HG02973 (cell line): ENCODE results near the gene CNTNAP3B.
"Not testable (repeated sequence)": the region's sequence is repeated elsewhere in the genome, so short reads cannot be mapped to it uniquely, and the experiment has no call there.

ENCODE experiments used
- ATAC-seq: cut with Tn5 transposase; IDR thresholded peaks from one replicate; pipeline ENCODE4 v1.9.1; 2021; ENCODE audit warnings: moderate library complexity; ENCODE audit not compliant: unreplicated experiment

CNTNAP3B gene

GRCh38 chr9:41977965-41978600, 151.1 kb downstream of the CNTNAP3B start:
- not testable (repeated sequence) for ATAC-seq

GRCh38 chr9:41974906-41975305, 154.3 kb downstream of the CNTNAP3B start:
- ATAC-seq: not testable (repeated sequence)

GRCh38 chr9:41953007-41953406, 176.2 kb downstream of the CNTNAP3B start:
- not testable (repeated sequence) for ATAC-seq

GRCh38 chr9:41941738-41942137, 187.5 kb downstream of the CNTNAP3B start:
- not testable (repeated sequence) for ATAC-seq

GRCh38 chr9:41938143-41938542, 191.1 kb downstream of the CNTNAP3B start:
- ATAC-seq: not testable (repeated sequence)

GRCh38 chr9:41935727-41936126, 193.5 kb downstream of the CNTNAP3B start:
- not testable (repeated sequence) for ATAC-seq

GRCh38 chr9:41929172-41929571, 200.1 kb downstream of the CNTNAP3B start:
- not testable (repeated sequence) for ATAC-seq

GRCh38 chr9:41917374-41917773, 211.9 kb downstream of the CNTNAP3B start:
- not testable (repeated sequence) for ATAC-seq

- ATAC-seq: not testable (repeated sequence)
These were observed 223.7 kb downstream of the CNTNAP3B start for GRCh38 chr9:41905488-41905887.

- not testable (repeated sequence) for ATAC-seq
These were observed 226.5 kb downstream of the CNTNAP3B start for GRCh38 chr9:41902762-41903161.

GRCh38 chr9:41898720-41899343, 230.4 kb downstream of the CNTNAP3B start:
- ATAC-seq: not testable (repeated sequence)

GRCh38 chr9:41874557-41874956, 254.7 kb downstream of the CNTNAP3B start:
- ATAC-seq: not testable (repeated sequence)

GRCh38 chr9:41855422-41855821, 273.8 kb downstream of the CNTNAP3B start:
- not testable (repeated sequence) for ATAC-seq

GRCh38 chr9:41851848-41852740, 277.1 kb downstream of the CNTNAP3B start:
- ATAC-seq: not testable (repeated sequence)

GRCh38 chr9:41847829-41848228, 281.4 kb downstream of the CNTNAP3B start:
- ATAC-seq: not testable (repeated sequence)
